Fibroblast of peridontal ligament (primary cell): ENCODE results near the gene LRMDA.

ENCODE experiments used
- DNase-seq: peaks from one replicate; pipeline ENCODE4 v3.0.0-alpha.2; 2010; ENCODE audit errors: extremely low read depth

Gene LRMDA

DNA sequence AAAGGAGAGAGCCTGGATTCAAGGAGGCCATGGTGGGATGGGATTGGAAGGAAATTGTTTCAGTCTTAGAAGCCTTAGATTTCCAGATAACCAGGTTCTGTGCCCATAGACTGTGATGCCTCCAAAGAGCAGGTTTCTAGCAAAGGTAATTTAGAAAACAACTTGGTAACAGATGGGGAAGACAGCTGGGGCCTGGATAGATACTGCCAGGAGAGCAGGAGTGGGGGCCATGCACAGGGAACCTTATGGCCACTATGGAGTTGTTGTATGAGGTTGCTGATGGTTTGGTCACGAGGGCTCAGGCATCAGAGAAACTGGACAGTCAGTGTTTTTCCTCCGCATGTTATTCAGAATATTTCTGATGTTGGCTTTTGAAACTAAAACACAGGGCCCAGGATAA is 901.9 kb downstream of the LRMDA start:
- no peak for DNase-seq

DNA sequence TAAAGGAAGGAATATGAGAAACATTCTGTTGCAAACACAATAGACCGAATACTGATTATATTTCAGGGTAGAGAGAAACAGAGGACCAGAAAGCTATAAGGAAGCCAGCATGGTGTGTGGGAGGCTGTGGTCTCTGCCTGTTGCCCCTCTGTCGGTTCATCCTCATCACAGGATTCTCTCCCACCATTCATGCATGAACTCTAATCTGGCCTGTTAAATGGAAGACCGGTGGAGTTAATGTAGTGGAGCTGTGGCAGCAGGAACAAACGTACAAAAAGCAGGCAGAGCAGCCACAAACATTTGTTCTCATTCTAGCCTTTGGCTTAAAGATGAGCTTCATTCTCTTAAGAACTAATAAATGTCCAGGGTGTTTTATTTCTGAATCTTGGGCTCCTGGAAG is 902.4 kb downstream of the LRMDA start:
- DNase-seq: no peak

DNA sequence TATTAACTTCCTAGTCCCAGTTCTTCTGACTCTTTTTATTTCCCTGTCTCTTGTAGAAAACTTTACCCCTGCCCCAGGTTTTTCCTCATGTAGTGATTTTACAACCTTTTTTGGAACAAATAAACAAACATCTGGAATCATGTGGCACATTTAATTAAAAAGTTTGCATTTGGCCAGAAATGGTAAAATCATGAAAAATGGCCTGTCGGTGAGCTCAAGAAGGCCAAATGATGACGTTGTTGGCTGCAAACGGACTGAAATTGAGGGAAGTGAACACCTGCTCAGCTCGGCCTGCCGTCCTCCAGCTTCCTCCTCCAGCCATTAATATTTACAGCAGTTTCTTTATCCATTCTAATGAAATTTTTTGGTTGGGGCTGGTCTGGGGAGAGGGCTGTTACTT is 902.8 kb downstream of the LRMDA start:
- no peak for DNase-seq

GRCh38 chr10:76336213-76336963 is 905.0 kb downstream of the LRMDA start:
- peak; percentile 19 for DNase-seq

DNA sequence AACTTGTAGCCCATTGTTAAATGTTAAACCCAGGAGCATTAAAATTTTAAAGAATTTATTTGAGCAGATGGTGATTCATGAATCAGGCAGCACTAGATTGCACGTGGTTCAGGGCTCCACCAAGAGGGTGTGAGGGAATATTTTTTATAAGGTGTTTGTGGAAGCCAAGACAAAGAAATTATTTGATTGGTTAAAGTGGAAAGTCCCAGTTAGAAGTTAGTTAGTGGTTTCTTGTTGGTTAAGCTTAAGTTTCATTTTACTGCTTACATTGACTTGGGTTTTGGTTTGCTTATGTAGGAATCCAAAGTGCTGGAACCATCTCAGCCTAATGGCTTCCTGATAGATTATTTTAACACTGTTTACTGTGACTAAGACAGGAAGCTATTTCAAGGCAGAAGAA is 906.2 kb downstream of the LRMDA start:
- DNase-seq: peak; percentile 93

DNA sequence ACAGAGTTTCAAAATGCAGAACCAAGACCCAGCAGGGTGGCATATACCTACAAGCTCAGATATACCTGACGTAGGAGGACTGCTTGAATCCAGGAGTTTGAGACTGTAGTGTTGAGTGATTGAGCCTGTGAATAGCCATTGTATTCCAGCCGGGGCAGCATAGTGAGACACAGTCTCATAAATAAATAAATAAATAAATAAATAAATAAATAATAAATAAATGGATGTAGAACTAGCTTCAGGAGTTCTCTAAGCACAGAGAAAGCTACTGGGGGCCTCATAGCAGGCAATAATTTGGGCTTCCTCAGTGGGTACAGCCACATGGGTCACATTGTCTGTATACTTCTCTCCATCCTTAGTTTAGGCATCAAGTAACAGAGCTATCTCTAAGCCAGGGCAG is 906.8 kb downstream of the LRMDA start:
- DNase-seq: no peak

- no peak for DNase-seq
Observed at GRCh38 chr10:76341740-76342139, 910.3 kb downstream of the LRMDA start.

GRCh38 chr10:76342996-76343395 is 911.6 kb downstream of the LRMDA start:
- DNase-seq: no peak

DNA sequence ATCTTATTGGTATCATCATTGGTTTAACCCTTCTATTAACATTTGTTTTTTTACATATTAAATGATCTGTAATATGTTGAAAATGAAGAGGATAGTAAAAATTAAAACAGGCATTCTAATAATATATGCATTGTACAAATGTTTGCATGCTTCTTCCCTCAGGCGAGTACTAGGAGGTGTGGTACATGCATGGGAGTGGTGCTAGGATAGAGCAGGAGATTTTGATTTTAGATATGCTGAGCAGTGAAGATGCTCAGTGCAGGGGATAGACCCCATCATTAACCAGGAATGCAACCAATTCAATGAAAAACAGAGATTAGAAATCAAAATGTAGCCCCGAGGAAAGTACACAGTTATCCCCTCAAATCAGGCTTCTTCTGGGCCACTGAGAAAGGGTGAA is 916.4 kb downstream of the LRMDA start:
- DNase-seq: no peak

DNA sequence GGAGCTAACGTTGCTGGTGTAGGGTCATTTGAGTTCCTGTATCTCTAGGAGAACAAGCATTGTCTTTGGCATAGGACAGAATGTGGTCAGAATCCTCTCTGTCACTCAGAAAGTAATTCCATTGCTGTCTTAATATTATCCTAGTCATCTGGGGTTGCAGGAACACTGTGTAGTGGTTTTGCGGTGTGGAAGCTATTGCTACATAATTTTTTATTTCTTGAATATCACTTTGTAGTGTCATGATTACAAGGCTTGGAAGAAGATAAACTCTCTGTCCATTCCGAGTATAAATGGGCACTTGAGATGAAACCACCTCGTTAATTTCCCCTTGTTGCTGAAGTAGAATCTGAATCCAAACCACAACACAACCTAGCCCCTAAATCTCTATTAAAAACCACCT is 919.2 kb downstream of the LRMDA start:
- DNase-seq: peak; percentile 39

DNA sequence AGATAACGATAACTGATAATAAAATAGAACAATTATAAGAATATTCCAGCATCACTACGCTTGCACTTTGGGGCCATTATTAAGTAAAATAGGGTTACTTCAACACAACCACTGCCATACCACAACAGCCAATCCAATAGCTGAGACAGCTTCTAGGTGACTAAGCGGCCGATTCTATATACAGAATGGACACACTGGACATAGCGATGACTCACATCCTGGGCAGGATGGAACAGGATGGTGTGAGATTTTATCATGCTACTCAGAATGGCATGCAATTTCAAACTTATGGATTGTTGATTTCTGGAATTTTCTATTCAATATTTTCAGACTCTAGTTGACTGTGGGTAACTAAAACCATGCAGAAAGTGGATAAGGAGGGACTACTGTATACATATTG is 920.9 kb downstream of the LRMDA start:
- peak; percentile 78 for DNase-seq

DNA sequence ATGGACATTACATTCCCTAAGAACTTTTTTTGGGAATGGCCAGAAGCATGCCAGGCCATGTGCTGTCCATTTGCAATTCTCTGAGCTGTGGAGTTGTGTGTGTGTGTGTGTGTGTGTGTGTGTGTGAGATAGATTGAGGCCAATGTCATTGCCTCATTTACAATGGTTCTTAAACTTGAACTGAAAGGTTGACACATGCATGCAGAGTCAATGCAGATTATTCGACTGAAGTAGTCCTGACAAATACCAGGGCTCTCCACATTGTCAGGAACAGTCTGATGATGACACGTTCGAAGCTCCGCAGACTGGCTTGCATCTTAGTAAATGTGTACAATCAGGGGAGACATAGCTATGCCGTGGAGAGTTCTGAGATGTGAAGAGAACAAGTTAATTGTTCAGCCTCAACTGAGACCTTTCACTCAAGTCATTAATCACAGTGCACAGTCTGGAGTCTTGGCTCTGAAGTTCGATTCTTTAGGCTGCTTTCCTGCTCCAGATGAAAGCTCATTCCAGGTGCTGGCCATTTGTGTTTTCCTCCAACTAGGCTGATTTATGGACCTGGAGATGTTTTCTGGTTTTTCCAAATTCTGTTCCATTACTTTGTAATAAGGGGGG is 921.9 kb downstream of the LRMDA start:
- DNase-seq: no peak

GRCh38 chr10:76354212-76354738 is 922.9 kb downstream of the LRMDA start:
- no peak for DNase-seq

GRCh38 chr10:76354921-76355320 is 923.5 kb downstream of the LRMDA start:
- DNase-seq: no peak

GRCh38 chr10:76356557-76356956 is 925.1 kb downstream of the LRMDA start:
- peak; percentile 33 for DNase-seq

- DNase-seq: no peak
Observed at GRCh38 chr10:76357726-76358415, 926.4 kb downstream of the LRMDA start.

- no peak for DNase-seq
Observed at GRCh38 chr10:76358743-76359395, 927.4 kb downstream of the LRMDA start.

GRCh38 chr10:76375761-76376160 is 944.3 kb downstream of the LRMDA start:
- no peak for DNase-seq

DNA sequence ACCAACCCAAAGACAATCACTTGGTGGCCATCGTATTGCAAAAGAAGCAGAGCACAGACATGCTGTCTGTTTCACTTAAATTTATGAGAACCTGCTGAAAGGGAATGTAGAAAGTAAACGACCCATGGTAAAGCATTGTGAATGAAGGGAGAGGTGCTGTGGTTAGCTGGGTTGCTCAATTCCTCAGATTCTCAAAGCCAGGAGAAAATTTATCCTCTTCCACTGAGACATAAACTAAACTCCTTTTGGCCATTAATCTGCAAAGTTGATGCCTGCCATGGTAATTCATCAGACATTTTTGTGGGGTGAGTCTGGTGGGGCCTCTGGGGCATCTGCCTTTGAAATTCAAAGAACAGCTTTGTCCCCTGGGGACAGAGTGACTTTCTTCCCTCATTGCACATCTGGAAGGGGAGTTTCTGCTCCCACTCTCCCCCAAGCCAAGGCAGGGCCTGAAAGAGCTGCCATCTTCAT is 951.0 kb downstream of the LRMDA start:
- DNase-seq: peak; percentile 96

DNA sequence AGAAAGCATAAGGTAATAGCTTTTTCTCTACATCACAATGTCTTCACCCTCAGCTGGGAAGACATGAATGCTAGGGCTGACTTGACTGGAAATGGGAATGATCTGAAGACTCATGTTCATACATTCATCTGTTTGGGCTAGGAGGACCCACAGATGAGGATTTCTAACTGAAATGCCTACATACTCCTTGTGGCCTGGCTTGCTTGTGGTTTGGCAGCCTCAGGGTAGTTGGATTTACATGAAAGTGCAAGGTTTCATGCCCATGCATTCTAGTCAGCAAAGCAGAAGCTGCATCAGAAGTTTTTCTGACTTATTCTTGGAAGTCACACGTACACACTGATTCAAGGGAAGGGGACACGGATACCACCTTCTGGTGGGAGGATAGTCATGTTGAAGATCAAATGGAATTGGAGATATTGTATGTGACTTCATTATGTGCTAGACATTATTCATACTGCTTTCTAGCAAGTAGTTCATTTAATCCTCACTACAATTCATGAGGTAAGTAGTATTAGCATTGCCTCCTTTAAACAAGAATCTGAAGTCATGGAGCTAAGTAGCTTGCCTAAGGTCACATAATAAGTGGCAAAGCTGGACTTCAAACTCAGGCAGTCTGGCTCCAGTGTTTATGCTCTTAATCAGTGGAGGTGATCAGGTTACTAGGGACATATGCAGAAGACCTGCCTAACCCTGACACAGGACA is 957.0 kb downstream of the LRMDA start:
- peak; percentile 86 for DNase-seq

- DNase-seq: peak; percentile 29
Observed at GRCh38 chr10:76393875-76394706, 962.7 kb downstream of the LRMDA start.
